Measurements from ENCODE around the gene PINLYP. TPM values are rescaled to one million over a fixed set of nuclear protein-coding genes. Genes with fewer than 3 reads are reported as not detected.

The PINLYP gene
- total RNA-seq, 1 donor from 2014 or later = 2.3 TPM

- H3K27ac Mint-ChIP-seq (ENCODE audit: unreplicated experiment) = no peak overlapping the region
- no peaks in the 10 kb centered on the region for H3K27me3 Mint-ChIP-seq (ENCODE audit: low read depth)
- H3K4me1 Mint-ChIP-seq (ENCODE audit: low read depth) = peaks cover 34% of the 10 kb centered on the region
- peaks cover 25% of the 10 kb centered on the region for H3K36me3 Mint-ChIP-seq (ENCODE audit: low read depth)
- H3K4me3 Mint-ChIP-seq (ENCODE audit: unreplicated experiment) = no peak overlapping the region
- no peak for TF ChIP-seq CTCF (IDR thresholded peaks at IDR 0.05)
- no peaks in the 10 kb centered on the region for H3K9me3 Mint-ChIP-seq (ENCODE audit: low read depth)
- DNase-seq (ENCODE audit: low spot score) = no peak
Measured at GRCh38 chr19:43592800-43593350, 17.3 kb downstream of the PINLYP start.

- DNase-seq (ENCODE audit: low spot score) = no peak
- H3K36me3 Mint-ChIP-seq (ENCODE audit: low read depth) = peaks cover 24% of the 10 kb centered on the region
- no peak for TF ChIP-seq CTCF (IDR thresholded peaks at IDR 0.05)
- H3K9me3 Mint-ChIP-seq (ENCODE audit: low read depth) = no peaks in the 10 kb centered on the region
- H3K4me3 Mint-ChIP-seq (ENCODE audit: unreplicated experiment) = peak overlapping the region; percentile 100
- H3K27ac Mint-ChIP-seq (ENCODE audit: unreplicated experiment) = peak overlapping the region; percentile 84
- no peaks in the 10 kb centered on the region for H3K27me3 Mint-ChIP-seq (ENCODE audit: low read depth)
- peaks cover 41% of the 10 kb centered on the region for H3K4me1 Mint-ChIP-seq (ENCODE audit: low read depth)
Measured at GRCh38 chr19:43594081-43594697, 18.6 kb downstream of the PINLYP start.

GRCh38 chr19:43594710-43595604 is 19.4 kb downstream of the PINLYP start:
- peaks cover 21% of the 10 kb centered on the region for H3K36me3 Mint-ChIP-seq (ENCODE audit: low read depth)
- peak overlapping the region; percentile 100 for H3K4me3 Mint-ChIP-seq (ENCODE audit: unreplicated experiment)
- DNase-seq (ENCODE audit: low spot score) = no peak
- no peaks in the 10 kb centered on the region for H3K9me3 Mint-ChIP-seq (ENCODE audit: low read depth)
- H3K4me1 Mint-ChIP-seq (ENCODE audit: low read depth) = peaks cover 41% of the 10 kb centered on the region
- peak; percentile 91 for TF ChIP-seq CTCF (IDR thresholded peaks at IDR 0.05)
- no peaks in the 10 kb centered on the region for H3K27me3 Mint-ChIP-seq (ENCODE audit: low read depth)
- H3K27ac Mint-ChIP-seq (ENCODE audit: unreplicated experiment) = peak overlapping the region; percentile 100

GRCh38 chr19:43595605-43595998 is 20.0 kb downstream of the PINLYP start:
- Mint-ChIP-seq H3K4me1 (ENCODE audit: low read depth) (peaks cover 41% of the 10 kb centered on the region), H3K9me3 (ENCODE audit: low read depth) (no peaks in the 10 kb centered on the region), H3K27me3 (ENCODE audit: low read depth) (no peaks in the 10 kb centered on the region), H3K27ac (ENCODE audit: unreplicated experiment) (peak overlapping the region; percentile 100), H3K4me3 (ENCODE audit: unreplicated experiment) (peak overlapping the region; percentile 100), H3K36me3 (ENCODE audit: low read depth) (peaks cover 19% of the 10 kb centered on the region)
- DNase-seq (ENCODE audit: low spot score) = no peak
- no peak for TF ChIP-seq CTCF (IDR thresholded peaks at IDR 0.05)

Data from chondrocyte (in vitro differentiated cells).